Mesenchymal stem cell (in vitro differentiated cells and primary cell): Measurements from ENCODE around the gene OR13A1.
"Not testable (repeated sequence)": the region's sequence is repeated elsewhere in the genome, so short reads cannot be mapped to it uniquely, and the experiment has no call there.

Experiments
- DNase-seq: peaks from one replicate; pipeline ENCODE4 v3.0.0-alpha.2; 2013
- H2AFZ ChIP-seq: one replicate; pipeline ENCODE4 v1.6.1; 2013; ENCODE audit warnings: low read depth, mild to moderate bottlenecking, control low read depth, inconsistent platforms, low read length, moderate library complexity
- H2AK5ac ChIP-seq: 2 replicates; pipeline ENCODE4 v1.6.1; 2013; ENCODE audit warnings: low read length, moderate library complexity, mild to moderate bottlenecking, inconsistent platforms; ENCODE audit not compliant: severe bottlenecking
- H2BK120ac ChIP-seq: one replicate; pipeline ENCODE4 v1.6.1; 2013; ENCODE audit warnings: low read depth, mild to moderate bottlenecking, inconsistent platforms, low read length, moderate library complexity
- H2BK12ac ChIP-seq, 2 experiments: one replicate each; pipeline ENCODE4 v1.6.1; 2013; ENCODE audit warnings: inconsistent platforms in 2 of 2, low read length in 2 of 2, mild to moderate bottlenecking in 2 of 2, moderate library complexity in 2 of 2, control low read depth in 1 of 2
- H2BK15ac ChIP-seq: one replicate; pipeline ENCODE4 v1.6.1; 2013; ENCODE audit warnings: mild to moderate bottlenecking, low read depth, inconsistent platforms; ENCODE audit not compliant: poor library complexity, severe bottlenecking
- H2BK5ac ChIP-seq: 2 replicates; pipeline ENCODE4 v1.6.1; 2013; ENCODE audit warnings: low read depth, mild to moderate bottlenecking, low read length, control low read depth, inconsistent platforms; ENCODE audit not compliant: poor library complexity, severe bottlenecking
- H3K14ac ChIP-seq, 2 experiments: one replicate each; pipeline ENCODE4 v1.6.1; 2013; ENCODE audit warnings: inconsistent platforms in 2 of 2, low read length in 2 of 2, control low read depth in 1 of 2, mild to moderate bottlenecking in 1 of 2, moderate library complexity in 1 of 2
- H3K18ac ChIP-seq, 2 experiments: one replicate each; pipeline ENCODE4 v1.6.1; 2013; ENCODE audit warnings: inconsistent platforms in 2 of 2, low read length in 2 of 2, control low read depth in 1 of 2, low read depth in 1 of 2, mild to moderate bottlenecking in 1 of 2
- H3K23ac ChIP-seq, 2 experiments: one replicate each; pipeline ENCODE4 v1.6.1; 2013; ENCODE audit warnings: inconsistent platforms in 2 of 2, low read length in 2 of 2, mild to moderate bottlenecking in 2 of 2, moderate library complexity in 2 of 2, control low read depth in 1 of 2
- H3K27ac ChIP-seq: 2 replicates; pipeline ENCODE4 v1.5.1; 2013; ENCODE audit warnings: mild to moderate bottlenecking, moderate library complexity, low read length, control low read depth, inconsistent platforms; ENCODE audit not compliant: poor library complexity, severe bottlenecking
- H3K27me3 ChIP-seq, 2 experiments: 2 replicates each; pipeline versions ENCODE4 v1.6.1 to v1.7.0; 2013; ENCODE audit warnings: low read length in 2 of 2, mild to moderate bottlenecking in 2 of 2, moderate library complexity in 2 of 2, control low read depth in 1 of 2, inconsistent platforms in 1 of 2; ENCODE audit not compliant: control insufficient read depth in 1 of 2, insufficient read depth in 1 of 2
- H3K36me3 ChIP-seq, 2 experiments: 2 replicates each; pipeline versions ENCODE4 v1.6.1 to v1.7.0; 2013; ENCODE audit warnings: low read length in 2 of 2, control low read depth in 1 of 2, inconsistent platforms in 1 of 2, low read depth in 1 of 2, mild to moderate bottlenecking in 1 of 2; ENCODE audit not compliant: insufficient read depth in 2 of 2, control insufficient read depth in 1 of 2
- H3K4ac ChIP-seq, 2 experiments: one replicate each; pipeline ENCODE4 v1.6.1; 2013; ENCODE audit warnings: inconsistent platforms in 2 of 2, low read length in 2 of 2, mild to moderate bottlenecking in 2 of 2, moderate library complexity in 2 of 2, control low read depth in 1 of 2, low read depth in 1 of 2
- H3K4me1 ChIP-seq: 2 replicates; pipeline ENCODE4 v1.6.1; 2013; ENCODE audit warnings: low read depth, low read length, control low read depth; ENCODE audit not compliant: control insufficient read depth, insufficient read depth
- H3K4me2 ChIP-seq: 2 replicates; pipeline ENCODE4 v1.6.1; 2013; ENCODE audit warnings: low read length, mild to moderate bottlenecking, inconsistent platforms; ENCODE audit not compliant: poor library complexity, severe bottlenecking
- H3K4me3 ChIP-seq, 2 experiments: 2 replicates each; pipeline versions ENCODE4 v1.5.1 to v1.7.0; 2013; ENCODE audit warnings: low read length in 2 of 2, mild to moderate bottlenecking in 2 of 2, control low read depth in 1 of 2, low read depth in 1 of 2; ENCODE audit not compliant: insufficient read depth in 1 of 2
- H3K79me1 ChIP-seq: replicated peaks from 2 replicates; pipeline ENCODE4 v1.6.1; 2013; ENCODE audit warnings: mild to moderate bottlenecking, control low read depth, low read length, inconsistent platforms; ENCODE audit not compliant: poor library complexity, severe bottlenecking
- H3K9ac ChIP-seq: 2 replicates; pipeline ENCODE4 v1.7.0; 2013; ENCODE audit warnings: mild to moderate bottlenecking, low read length, moderate library complexity
- H3K9me3 ChIP-seq: 2 replicates; pipeline ENCODE4 v1.7.0; 2013; ENCODE audit warnings: mild to moderate bottlenecking, low read length; ENCODE audit not compliant: control insufficient read depth
- H4K8ac ChIP-seq: one replicate; pipeline ENCODE4 v1.6.1; 2013; ENCODE audit warnings: inconsistent platforms, mild to moderate bottlenecking, low read length, moderate library complexity
- H4K91ac ChIP-seq: one replicate; pipeline ENCODE4 v1.6.1; 2013; ENCODE audit warnings: mild to moderate bottlenecking, low read length, inconsistent platforms
- WGBS: methylation state at CpG from one replicate; pipeline ENCODE4 v1.1.7; 2013; ENCODE audit warnings: mixed read lengths; 5-methylcytosine and 5-hydroxymethylcytosine counted together

The OR13A1 gene

GRCh38 chr10:45354261-45354660 lies 38.9 kb upstream of the OR13A1 start:
- Histone ChIP-seq H3K4ac (no peak overlapping the region), H3K4me3 (no peak overlapping the region), H2BK12ac (no peak overlapping the region), H3K9ac (no peak overlapping the region), H3K9me3 (no peaks in the 10 kb centered on the region), H2BK15ac (no peak overlapping the region), H2AFZ (no peak overlapping the region), H3K79me1 (no peaks in the 10 kb centered on the region), H3K23ac (no peak overlapping the region), H2BK120ac (no peak overlapping the region), H3K36me3 (no peaks in the 10 kb centered on the region), H3K4me2 (no peak overlapping the region), H3K18ac (no peak overlapping the region), H4K91ac (no peak overlapping the region), H3K27ac (no peak overlapping the region), H3K14ac (no peak overlapping the region), H2AK5ac (no peak overlapping the region), H4K8ac (no peak overlapping the region), H2BK5ac (no peak overlapping the region), H3K27me3 (peaks cover 4% of the 10 kb centered on the region in 2 experiments), H3K4me1 (no peaks in the 10 kb centered on the region)
- no peak for DNase-seq
- WGBS, result 80% methylated on average over 3 of the region's 3 CpGs

- no peak overlapping the region for H2BK12ac ChIP-seq
- no peak overlapping the region for H2BK120ac ChIP-seq
- H4K91ac ChIP-seq, result no peak overlapping the region
- H3K9ac ChIP-seq, result no peak overlapping the region
- no peaks in the 10 kb centered on the region for H3K36me3 ChIP-seq
- no peaks in the 10 kb centered on the region for H3K9me3 ChIP-seq
- no peak overlapping the region for H3K4me3 ChIP-seq
- no peak overlapping the region for H3K4ac ChIP-seq
- H3K4me2 ChIP-seq, result no peak overlapping the region
- H4K8ac ChIP-seq, result no peak overlapping the region
- no peak overlapping the region for H3K23ac ChIP-seq
- H3K4me1 ChIP-seq, result no peaks in the 10 kb centered on the region
- no peak overlapping the region for H2AFZ ChIP-seq
- no peak for DNase-seq
- H3K79me1 ChIP-seq, result no peaks in the 10 kb centered on the region
- no peak overlapping the region for H3K27ac ChIP-seq
- 73% methylated on average over 1 of the region's 1 CpG for WGBS
- H2BK5ac ChIP-seq, result no peak overlapping the region
- H3K27me3 ChIP-seq, result peaks cover 0 to 4% of the 10 kb centered on the region in 2 experiments
- H2AK5ac ChIP-seq, result no peak overlapping the region
- H3K18ac ChIP-seq, result no peak overlapping the region
- no peak overlapping the region for H2BK15ac ChIP-seq
- H3K14ac ChIP-seq, result no peak overlapping the region
Observed at GRCh38 chr10:45353186-45353585, 37.8 kb upstream of the OR13A1 start.

GRCh38 chr10:45348196-45348765 lies 32.9 kb upstream of the OR13A1 start:
- H2BK15ac ChIP-seq, H3K23ac ChIP-seq, DNase-seq, H2AFZ ChIP-seq, H2AK5ac ChIP-seq, H3K9me3 ChIP-seq, H3K27me3 ChIP-seq, H3K9ac ChIP-seq, H4K8ac ChIP-seq, H3K27ac ChIP-seq, H2BK120ac ChIP-seq, H2BK12ac ChIP-seq, H3K4me3 ChIP-seq, H3K79me1 ChIP-seq, H3K4ac ChIP-seq, H3K18ac ChIP-seq, H2BK5ac ChIP-seq, H4K91ac ChIP-seq, H3K14ac ChIP-seq, H3K4me1 ChIP-seq, H3K36me3 ChIP-seq, H3K4me2 ChIP-seq: not testable (repeated sequence)
- 89% methylated on average over 26 of the region's 31 CpGs for WGBS

- not testable (repeated sequence) for H3K9ac ChIP-seq, H3K36me3 ChIP-seq, H2BK15ac ChIP-seq, H2BK120ac ChIP-seq, H4K91ac ChIP-seq, H3K18ac ChIP-seq, H3K27ac ChIP-seq, H4K8ac ChIP-seq, H3K4ac ChIP-seq, H3K27me3 ChIP-seq, H3K4me1 ChIP-seq, H2AFZ ChIP-seq, H2BK5ac ChIP-seq, H3K79me1 ChIP-seq, H2AK5ac ChIP-seq, H3K4me2 ChIP-seq, H3K9me3 ChIP-seq, DNase-seq, H3K14ac ChIP-seq, H3K23ac ChIP-seq, H3K4me3 ChIP-seq, H2BK12ac ChIP-seq
- 90% methylated on average over 20 of the region's 20 CpGs for WGBS
Observed at GRCh38 chr10:45347464-45347863, 32.1 kb upstream of the OR13A1 start.
